HepG2 (cell line): ENCODE results near the gene ATG4D. TPM values are rescaled to one million over a fixed set of nuclear protein-coding genes. Genes with fewer than 3 reads are reported as not detected.

Source experiments
- ATF7-NPFF ChIP-seq: sonication (generic); formaldehyde crosslinking; IDR thresholded peaks from 2 replicates; pipeline ENCODE4 v1.8.1; 2023; ENCODE audit warnings: mild to moderate bottlenecking, low read depth, missing genetic modification reagents, moderate library complexity
- ATRX ChIP-seq: sonication (generic); formaldehyde crosslinking; IDR thresholded peaks from 2 replicates; pipeline ENCODE4 v1.4.0; 2020; ENCODE audit warnings: missing genetic modification reagents, borderline replicate concordance
- CBX2 ChIP-seq, 2 experiments: fragments of 200-600 bp in 1 of 2; sonication (generic); formaldehyde crosslinking in 1 of 2; IDR thresholded peaks; 2 replicates each; pipeline versions ENCODE4 v1.7.0 to v1.8.1; 2018 to 2022; ENCODE audit warnings: low read depth in 2 of 2, low read length in 1 of 2, mild to moderate bottlenecking in 1 of 2, missing genetic modification reagents in 1 of 2
- KDM2A ChIP-seq: sonication (generic); formaldehyde crosslinking; IDR thresholded peaks from 2 replicates; pipeline ENCODE4 v1.4.0; 2020; ENCODE audit warnings: low read depth, missing genetic modification reagents, borderline replicate concordance
- MAFF ChIP-seq: IDR thresholded peaks from 2 replicates; pipeline ENCODE4 v1.6.1; 2011; ENCODE audit warnings: low read depth, low read length, improper control_type of control experiment
- MEF2D ChIP-seq: sonication (generic); formaldehyde crosslinking; IDR thresholded peaks from 2 replicates; pipeline ENCODE4 v1.5.1; 2020; ENCODE audit warnings: mild to moderate bottlenecking, missing genetic modification reagents
- NAIF1 ChIP-seq: sonication (generic); formaldehyde crosslinking; IDR thresholded peaks from 2 replicates; pipeline ENCODE4 v1.5.0; 2020; ENCODE audit warnings: mild to moderate bottlenecking, missing genetic modification reagents, borderline replicate concordance
- NR2F6 ChIP-seq, 2 experiments: IDR thresholded peaks; 2 replicates each; pipeline ENCODE4 v1.6.1; 2016; ENCODE audit warnings: antibody characterized with exemption in 1 of 2, mild to moderate bottlenecking in 1 of 2
- PCBP2 ChIP-seq: fragments of 200-400 bp; formaldehyde crosslinking; optimal IDR thresholded peaks from 2 replicates; pipeline ENCODE3; 2018; ENCODE audit warnings: low read length, low read depth; ENCODE audit not compliant: poor library complexity, severe bottlenecking
- POLR2A ChIP-seq, 2 experiments: IDR thresholded peaks; 2 replicates each; pipeline ENCODE4 v1.6.1; 2011; ENCODE audit warnings: low read depth in 2 of 2, low read length in 2 of 2, mild to moderate bottlenecking in 1 of 2, moderate library complexity in 1 of 2; ENCODE audit not compliant: insufficient read depth in 1 of 2
- SETDB1 ChIP-seq: sonication (generic); formaldehyde crosslinking; IDR thresholded peaks from 2 replicates; pipeline ENCODE4 v1.5.1; 2020; ENCODE audit warnings: missing genetic modification reagents, mild to moderate bottlenecking, borderline replicate concordance
- TARDBP ChIP-seq: sonication (generic); formaldehyde crosslinking; IDR thresholded peaks from 2 replicates; pipeline ENCODE4 v1.8.0; 2022; ENCODE audit warnings: mild to moderate bottlenecking, missing genetic modification reagents
- TIGD3 ChIP-seq: sonication (generic); formaldehyde crosslinking; IDR thresholded peaks from 2 replicates; pipeline ENCODE4 v1.5.1; 2020; ENCODE audit warnings: mild to moderate bottlenecking, missing genetic modification reagents, borderline replicate concordance
- ZBTB38 ChIP-seq: sonication (generic); formaldehyde crosslinking; IDR thresholded peaks from 2 replicates; pipeline ENCODE4 v1.5.1; 2020; ENCODE audit warnings: mild to moderate bottlenecking, missing genetic modification reagents
- ZIK1 ChIP-seq: sonication (generic); formaldehyde crosslinking; IDR thresholded peaks from 2 replicates; pipeline ENCODE4 v1.5.0; 2020; ENCODE audit warnings: mild to moderate bottlenecking, low read depth, missing genetic modification reagents, borderline replicate concordance
- ZNF382 ChIP-seq: sonication (generic); formaldehyde crosslinking; IDR thresholded peaks from 2 replicates; pipeline ENCODE4 v1.5.0; 2020; ENCODE audit warnings: missing genetic modification reagents, mild to moderate bottlenecking, borderline replicate concordance
- ZNF501 ChIP-seq: sonication (generic); formaldehyde crosslinking; IDR thresholded peaks from 2 replicates; pipeline ENCODE4 v1.5.1; 2020; ENCODE audit warnings: mild to moderate bottlenecking, moderate library complexity, missing genetic modification reagents
- polyA plus RNA-seq, 8 experiments: library from polyadenylated mRNA; depleted of rRNA in 3 of 8; stranded (reverse) in 7 of 8; unstranded in 1 of 8; fragments of >200 nt; fragmentation: Illumina TruSeq in 4 of 8; extraction: Trizol in 4 of 8; gene quantifications; 2 replicates each; pipeline versions ENCODE4 v1.2.1 to v1.2.3, GENCODE V29; 2011 to 2016; ENCODE audit warnings: low read depth in 4 of 8, missing spikeins in 1 of 8, mixed read lengths in 1 of 8; ENCODE audit not compliant: insufficient read depth in 1 of 8
- total RNA-seq, 5 experiments: library from RNA; depleted of rRNA; stranded (reverse); fragments of >200 nt; fragmentation: Illumina TruSeq; extraction: Trizol; gene quantifications; 2 replicates each; pipeline ENCODE4 v1.2.3, GENCODE V29; 2016; ENCODE audit warnings: low read depth in 1 of 5
- TF ChIP-seq, protein P1 (sequence below): sonication (generic); formaldehyde crosslinking; IDR thresholded peaks from 2 replicates; pipeline ENCODE4 v1.4.0; 2020; ENCODE audit warnings: missing genetic modification reagents, mild to moderate bottlenecking, borderline replicate concordance
- TF ChIP-seq, protein P2 (sequence below): sonication (generic); formaldehyde crosslinking; IDR thresholded peaks from 2 replicates; pipeline ENCODE4 v1.4.0; 2020; ENCODE audit warnings: missing genetic modification reagents
- TF ChIP-seq, protein P3 (sequence below): sonication (generic); formaldehyde crosslinking; IDR thresholded peaks from 2 replicates; pipeline ENCODE4 v1.4.0; 2020; ENCODE audit warnings: missing genetic modification reagents

Gene ATG4D
- total and polyA plus RNA-seq, 2 of the 13 experiments (the other 11 are each of a cell fraction or from before 2014, with no cell fraction given) = 17.8 to 19.0 TPM

DNA sequence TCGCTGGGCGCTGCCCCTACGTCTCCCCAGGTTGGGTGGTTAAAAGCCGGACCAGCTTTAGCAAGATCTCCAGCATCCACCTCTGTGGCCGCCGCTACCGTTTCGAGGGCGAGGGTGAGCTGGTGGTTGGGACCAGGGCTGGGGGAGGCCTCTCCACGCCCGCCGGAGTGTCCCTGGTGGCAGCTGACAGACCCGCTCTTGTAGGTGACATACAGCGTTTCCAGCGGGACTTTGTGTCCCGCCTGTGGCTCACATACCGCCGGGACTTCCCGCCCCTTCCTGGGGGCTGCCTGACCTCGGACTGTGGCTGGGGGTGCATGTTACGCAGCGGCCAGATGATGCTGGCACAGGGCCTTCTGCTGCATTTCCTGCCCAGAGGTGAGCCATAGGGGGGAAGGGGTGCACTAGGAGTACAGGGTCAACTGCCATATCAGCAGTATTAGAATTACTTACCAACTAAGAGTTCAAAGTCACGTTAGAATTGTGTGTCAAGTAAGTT is 1.1 kb downstream of the ATG4D start (continued):
- TF ChIP-seq NAIF1 (CRISPR knock-in tag) = no peak
- TF ChIP-seq SETDB1 (CRISPR knock-in tag) = no peak
- no peak for TF ChIP-seq ZNF382 (CRISPR knock-in tag)
- TF ChIP-seq ZNF501 (CRISPR knock-in tag) = no peak
- TF ChIP-seq PCBP2 = no peak
- peak; percentile 97 for TF ChIP-seq ZBTB38 (CRISPR knock-in tag)
- TF ChIP-seq ATRX (CRISPR knock-in tag) = no peak
- TF ChIP-seq NR2F6 (IDR thresholded peaks at IDR 0.05) = no peak
- no peak for TF ChIP-seq NR2F6 (CRISPR knock-in tag; IDR thresholded peaks at IDR 0.05)
- TF ChIP-seq ATF7-NPFF (CRISPR knock-in tag) = no peak
- no peak for TF ChIP-seq MEF2D
- no peak for TF ChIP-seq POLR2A (IDR thresholded peaks at IDR 0.05; ENCODE audit: insufficient read depth in 1 of 2, low read depth in 2 of 2, low read length in 2 of 2)
- no peak for TF ChIP-seq TIGD3 (CRISPR knock-in tag)
- TF ChIP-seq, protein P1, sequence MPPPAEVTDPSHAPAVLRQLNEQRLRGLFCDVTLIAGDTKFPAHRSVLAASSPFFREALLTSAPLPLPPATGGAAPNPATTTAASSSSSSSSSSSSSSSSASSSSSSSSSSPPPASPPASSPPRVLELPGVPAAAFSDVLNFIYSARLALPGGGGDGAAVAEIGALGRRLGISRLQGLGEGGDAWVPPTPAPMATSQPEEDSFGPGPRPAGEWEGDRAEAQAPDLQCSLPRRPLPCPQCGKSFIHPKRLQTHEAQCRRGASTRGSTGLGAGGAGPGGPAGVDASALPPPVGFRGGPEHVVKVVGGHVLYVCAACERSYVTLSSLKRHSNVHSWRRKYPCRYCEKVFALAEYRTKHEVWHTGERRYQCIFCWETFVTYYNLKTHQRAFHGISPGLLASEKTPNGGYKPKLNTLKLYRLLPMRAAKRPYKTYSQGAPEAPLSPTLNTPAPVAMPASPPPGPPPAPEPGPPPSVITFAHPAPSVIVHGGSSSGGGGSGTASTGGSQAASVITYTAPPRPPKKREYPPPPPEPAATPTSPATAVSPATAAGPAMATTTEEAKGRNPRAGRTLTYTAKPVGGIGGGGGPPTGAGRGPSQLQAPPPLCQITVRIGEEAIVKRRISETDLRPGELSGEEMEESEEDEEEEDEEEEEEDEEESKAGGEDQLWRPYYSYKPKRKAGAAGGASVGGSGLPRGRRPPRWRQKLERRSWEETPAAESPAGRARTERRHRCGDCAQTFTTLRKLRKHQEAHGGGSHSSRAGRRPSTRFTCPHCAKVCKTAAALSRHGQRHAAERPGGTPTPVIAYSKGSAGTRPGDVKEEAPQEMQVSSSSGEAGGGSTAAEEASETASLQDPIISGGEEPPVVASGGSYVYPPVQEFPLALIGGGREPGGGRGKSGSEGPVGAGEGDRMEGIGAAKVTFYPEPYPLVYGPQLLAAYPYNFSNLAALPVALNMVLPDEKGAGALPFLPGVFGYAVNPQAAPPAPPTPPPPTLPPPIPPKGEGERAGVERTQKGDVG (CRISPR knock-in tag) = peak; percentile 86; the same call in 1 of the 2 replicates
- no peak for TF ChIP-seq CBX2 (IDR thresholded peaks at IDR 0.05; ENCODE audit: low read depth, low read length)
- TF ChIP-seq CBX2 (CRISPR knock-in tag; IDR thresholded peaks at IDR 0.05; ENCODE audit: low read depth) = no peak
- TF ChIP-seq, protein P2, sequence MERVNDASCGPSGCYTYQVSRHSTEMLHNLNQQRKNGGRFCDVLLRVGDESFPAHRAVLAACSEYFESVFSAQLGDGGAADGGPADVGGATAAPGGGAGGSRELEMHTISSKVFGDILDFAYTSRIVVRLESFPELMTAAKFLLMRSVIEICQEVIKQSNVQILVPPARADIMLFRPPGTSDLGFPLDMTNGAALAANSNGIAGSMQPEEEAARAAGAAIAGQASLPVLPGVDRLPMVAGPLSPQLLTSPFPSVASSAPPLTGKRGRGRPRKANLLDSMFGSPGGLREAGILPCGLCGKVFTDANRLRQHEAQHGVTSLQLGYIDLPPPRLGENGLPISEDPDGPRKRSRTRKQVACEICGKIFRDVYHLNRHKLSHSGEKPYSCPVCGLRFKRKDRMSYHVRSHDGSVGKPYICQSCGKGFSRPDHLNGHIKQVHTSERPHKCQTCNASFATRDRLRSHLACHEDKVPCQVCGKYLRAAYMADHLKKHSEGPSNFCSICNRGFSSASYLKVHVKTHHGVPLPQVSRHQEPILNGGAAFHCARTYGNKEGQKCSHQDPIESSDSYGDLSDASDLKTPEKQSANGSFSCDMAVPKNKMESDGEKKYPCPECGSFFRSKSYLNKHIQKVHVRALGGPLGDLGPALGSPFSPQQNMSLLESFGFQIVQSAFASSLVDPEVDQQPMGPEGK (CRISPR knock-in tag) = peak; percentile 64
- 0 out of 2 replicates have a peak, but pooled peaks have one; percentile 22 for TF ChIP-seq TARDBP (CRISPR knock-in tag)
- TF ChIP-seq, protein P3, sequence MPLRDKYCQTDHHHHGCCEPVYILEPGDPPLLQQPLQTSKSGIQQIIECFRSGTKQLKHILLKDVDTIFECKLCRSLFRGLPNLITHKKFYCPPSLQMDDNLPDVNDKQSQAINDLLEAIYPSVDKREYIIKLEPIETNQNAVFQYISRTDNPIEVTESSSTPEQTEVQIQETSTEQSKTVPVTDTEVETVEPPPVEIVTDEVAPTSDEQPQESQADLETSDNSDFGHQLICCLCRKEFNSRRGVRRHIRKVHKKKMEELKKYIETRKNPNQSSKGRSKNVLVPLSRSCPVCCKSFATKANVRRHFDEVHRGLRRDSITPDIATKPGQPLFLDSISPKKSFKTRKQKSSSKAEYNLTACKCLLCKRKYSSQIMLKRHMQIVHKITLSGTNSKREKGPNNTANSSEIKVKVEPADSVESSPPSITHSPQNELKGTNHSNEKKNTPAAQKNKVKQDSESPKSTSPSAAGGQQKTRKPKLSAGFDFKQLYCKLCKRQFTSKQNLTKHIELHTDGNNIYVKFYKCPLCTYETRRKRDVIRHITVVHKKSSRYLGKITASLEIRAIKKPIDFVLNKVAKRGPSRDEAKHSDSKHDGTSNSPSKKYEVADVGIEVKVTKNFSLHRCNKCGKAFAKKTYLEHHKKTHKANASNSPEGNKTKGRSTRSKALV (CRISPR knock-in tag) = no peak
- no peak for TF ChIP-seq ZIK1 (CRISPR knock-in tag)
- TF ChIP-seq MAFF = peak; percentile 46
- no peak; the same call in 1 of the 2 replicates for TF ChIP-seq KDM2A (CRISPR knock-in tag)
